HepG2 (cell line): Measurements from ENCODE around the gene SMYD1. TPM values are rescaled to one million over a fixed set of nuclear protein-coding genes. Genes with fewer than 3 reads are reported as not detected.
A peak's percentile ranks its signal among the peaks of the same experiment; 100 is the strongest.

Experiments
- ATAC-seq: fragments of 200-7000 bp; cut with Tn5 transposase; 3 replicates; pipeline ENCODE4 v1.9.1; 2020; ENCODE audit warnings: mild to moderate bottlenecking, moderate library complexity
- BruUV-seq: library from RNA; stranded (reverse); fragments of 400-500 nt; replicated peaks from 2 replicates; lab custom pipeline; 2021; lab: Mats Ljungman, UMichigan
- CTCF ChIA-PET: fragments of 300-600 bp; formaldehyde crosslinking; extraction: SDS; loops from one replicate; lab custom pipeline; 2021; ENCODE audit warnings: low total read pairs, inconsistent platforms, low intra/inter-chr PET ratio; lab: Yijun Ruan, JAX
- POLR2A ChIA-PET: fragments of 350-600 bp; sonication (Branson Sonifier 250); formaldehyde crosslinking; loops from one replicate; lab custom pipeline; 2020; ENCODE audit warnings: antibody characterized with exemption, inconsistent platforms; lab: Yijun Ruan, JAX
- DNase-seq: peaks from one replicate; pipeline ENCODE4 v3.0.0-alpha.2; 2015; ENCODE audit warnings: low spot score
- FAIRE-seq: peaks from 3 replicates; lab custom pipeline; 2011; peaks lifted over from hg19 to GRCh38; lab: Jason Lieb, UNC
- H2AFZ ChIP-seq: one replicate; pipeline ENCODE4 v1.6.1; 2011; ENCODE audit warnings: low read length, inconsistent platforms
- H3K27ac ChIP-seq: fragments of 300-600 bp; 3 replicates; pipeline ENCODE4 v1.8.0; 2011; ENCODE audit warnings: mixed run types, mild to moderate bottlenecking, mixed read lengths, low read length, inconsistent platforms; ENCODE audit not compliant: insufficient read depth; ENCODE audit errors: extremely low read length
- H3K27me3 ChIP-seq, 2 experiments: fragments of 200-600 bp in 1 of 2; 2 replicates in 1 of 2; 3 replicates in 1 of 2; pipeline versions ENCODE4 v1.6.0 to v1.8.0; 2011; ENCODE audit warnings: low read length in 2 of 2, mild to moderate bottlenecking in 2 of 2, moderate library complexity in 2 of 2, inconsistent platforms in 1 of 2; ENCODE audit not compliant: insufficient read depth in 2 of 2, control insufficient read depth in 1 of 2
- H3K36me3 ChIP-seq, 2 experiments: fragments of 200-600 bp in 1 of 2; replicated peaks in 1 of 2; 2 replicates in 1 of 2; 3 replicates in 1 of 2; pipeline versions ENCODE4 v1.5.1 to v1.8.0; 2011; ENCODE audit warnings: low read length in 2 of 2, inconsistent platforms in 1 of 2; ENCODE audit not compliant: insufficient read depth in 2 of 2, control insufficient read depth in 1 of 2
- H3K4me1 ChIP-seq: 2 replicates; pipeline ENCODE4 v1.5.1; 2012; ENCODE audit warnings: low read length, inconsistent platforms; ENCODE audit not compliant: insufficient read depth
- H3K4me2 ChIP-seq: 2 replicates; pipeline ENCODE4 v1.6.0; 2011; ENCODE audit warnings: low read depth, low read length, inconsistent platforms
- H3K4me3 ChIP-seq, 3 experiments: fragments of 200-600 bp in 1 of 3; sonication (generic), shearing (Covaris generic) in 1 of 3; replicated peaks in 1 of 3; 2 replicates each; pipeline ENCODE4 v1.5.1; 2011 to 2016; ENCODE audit warnings: low read length in 3 of 3, inconsistent platforms in 2 of 3, low read depth in 2 of 3, mild to moderate bottlenecking in 2 of 3, control low read depth in 1 of 3, mixed read lengths in 1 of 3; ENCODE audit not compliant: insufficient read depth in 1 of 3
- H3K79me2 ChIP-seq: one replicate; pipeline ENCODE4 v1.6.1; 2011; ENCODE audit warnings: low read length, inconsistent platforms; ENCODE audit not compliant: insufficient read depth
- H3K9ac ChIP-seq: 2 replicates; pipeline ENCODE4 v1.6.0; 2011; ENCODE audit warnings: mild to moderate bottlenecking, low read depth, low read length, inconsistent platforms; ENCODE audit not compliant: insufficient read depth
- H3K9me3 ChIP-seq: 2 replicates; pipeline ENCODE4 v1.5.1; 2012; ENCODE audit warnings: mild to moderate bottlenecking, low read length
- H4K20me1 ChIP-seq: 2 replicates; pipeline ENCODE4 v1.6.0; 2011; ENCODE audit warnings: inconsistent platforms, mild to moderate bottlenecking, low read length, moderate library complexity; ENCODE audit not compliant: insufficient read depth
- GABPB1 ChIP-seq: IDR thresholded peaks from 2 replicates; pipeline ENCODE4 v1.6.1; 2016; ENCODE audit warnings: mild to moderate bottlenecking, missing genetic modification reagents, moderate library complexity, missing compliant biosample characterization
- ISL2 ChIP-seq: sonication (generic); formaldehyde crosslinking; IDR thresholded peaks from 2 replicates; pipeline ENCODE4 v1.5.0; 2020; ENCODE audit warnings: missing genetic modification reagents
- MED1 ChIP-seq: sonication (generic); formaldehyde crosslinking; IDR thresholded peaks from 2 replicates; pipeline ENCODE4 v1.4.0; 2020; ENCODE audit warnings: missing genetic modification reagents
- SMC3 ChIP-seq: IDR thresholded peaks from 2 replicates; pipeline ENCODE4 v1.6.1; 2011; ENCODE audit warnings: low read length, improper control_type of control experiment
- SOX13 ChIP-seq, 3 experiments: fragments of 450-650 bp in 1 of 3; sonication (generic) in 1 of 3; formaldehyde crosslinking in 1 of 3; IDR thresholded peaks in 2 of 3; conservative IDR thresholded peaks in 1 of 3; 2 replicates each; pipeline versions ENCODE4 v1.5.0 to v1.6.1; 2016 to 2020; ENCODE audit warnings: antibody characterized with exemption in 1 of 3, mild to moderate bottlenecking in 1 of 3, missing compliant biosample characterization in 1 of 3, missing genetic modification reagents in 1 of 3, moderate library complexity in 1 of 3
- STAG1 ChIP-seq: sonication (generic); formaldehyde crosslinking; IDR thresholded peaks from 2 replicates; pipeline ENCODE4 v1.4.0; 2020; ENCODE audit warnings: missing genetic modification reagents
- WGBS: methylation state at CpG from one replicate; pipeline ENCODE4 v1.1.6; 2017; ENCODE audit warnings: low lambda C conversion rate; 5-methylcytosine and 5-hydroxymethylcytosine counted together
- in situ Hi-C: cut with HindIII; loops from 2 replicates; pipeline ENCODE4 v1.10.0; 2017; ENCODE audit warnings: low pct_unique_long_range_greater_than_20kb; ENCODE audit not compliant: extremely low pct_ligation_motif_present
- intact Hi-C: fragments of 100-400 bp; cut with micrococcal nuclease; formaldehyde crosslinking; loops from one replicate; pipeline ENCODE4 v1.10.0; 2022; ENCODE audit not compliant: unreplicated experiment
- polyA plus RNA-seq, 8 experiments: library from polyadenylated mRNA; depleted of rRNA in 3 of 8; stranded (reverse) in 7 of 8; unstranded in 1 of 8; fragments of >200 nt; fragmentation: Illumina TruSeq in 4 of 8; extraction: Trizol in 4 of 8; gene quantifications; 2 replicates each; pipeline versions ENCODE4 v1.2.1 to v1.2.3, GENCODE V29; 2011 to 2016; ENCODE audit warnings: low read depth in 4 of 8, missing spikeins in 1 of 8, mixed read lengths in 1 of 8; ENCODE audit not compliant: insufficient read depth in 1 of 8
- total RNA-seq, 5 experiments: library from RNA; depleted of rRNA; stranded (reverse); fragments of >200 nt; fragmentation: Illumina TruSeq; extraction: Trizol; gene quantifications; 2 replicates each; pipeline ENCODE4 v1.2.3, GENCODE V29; 2016; ENCODE audit warnings: low read depth in 1 of 5
- TF ChIP-seq, protein P1 (sequence below): sonication (generic); formaldehyde crosslinking; IDR thresholded peaks from 2 replicates; pipeline ENCODE4 v1.5.0; 2020; ENCODE audit warnings: mild to moderate bottlenecking, missing genetic modification reagents, borderline replicate concordance
- TF ChIP-seq, protein P2 (sequence below): sonication (generic); formaldehyde crosslinking; IDR thresholded peaks from 2 replicates; pipeline ENCODE4 v1.4.0; 2020; ENCODE audit warnings: missing genetic modification reagents, borderline replicate concordance
- TF ChIP-seq, protein P3 (sequence below): sonication (generic); formaldehyde crosslinking; IDR thresholded peaks from 2 replicates; pipeline ENCODE4 v1.8.0; 2022; ENCODE audit warnings: mild to moderate bottlenecking, missing genetic modification reagents, moderate library complexity

The SMYD1 gene
- total and polyA plus RNA-seq, 2 of the 13 experiments (the other 11 are each of a cell fraction or from before 2014, with no cell fraction given): not detected

DNA sequence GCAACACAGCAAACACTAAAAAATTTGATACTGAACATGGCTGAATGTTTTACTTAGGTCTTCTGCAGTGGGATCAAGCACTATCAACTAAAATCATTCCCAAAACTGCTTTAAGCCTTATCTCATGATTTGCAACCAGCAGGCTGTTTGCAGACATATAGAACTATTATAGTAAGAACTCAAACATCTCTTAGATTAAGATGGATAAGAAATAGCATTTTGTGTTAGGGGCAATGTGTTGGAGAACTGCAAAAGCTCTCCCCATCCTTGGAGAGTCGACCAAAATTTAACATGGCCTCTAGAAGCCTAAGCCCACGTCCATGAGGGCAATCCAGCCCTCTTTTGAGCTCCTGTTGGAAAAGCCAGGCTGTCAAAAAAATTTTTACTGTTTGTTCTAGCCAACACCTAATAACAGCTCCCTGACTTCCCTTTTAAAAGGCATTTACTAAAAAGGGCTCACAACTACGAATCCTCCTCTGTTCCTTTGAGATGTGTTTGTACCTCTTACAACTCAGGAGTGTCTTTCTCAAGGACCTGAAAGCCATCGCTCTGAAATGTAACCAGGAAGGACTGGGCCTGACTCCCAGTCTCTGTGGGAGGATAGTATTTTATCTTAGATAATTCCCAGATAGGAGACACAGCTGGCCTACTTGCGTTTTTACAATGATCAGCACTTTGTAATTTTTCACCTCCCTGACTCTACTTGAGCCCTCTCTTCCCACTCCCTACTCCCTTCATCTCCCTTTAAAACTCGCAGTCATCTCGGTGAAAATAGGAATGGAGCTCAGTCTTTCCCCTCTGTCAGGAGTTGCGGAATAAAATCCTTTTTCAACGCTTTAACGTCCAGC lies 13.5 kb upstream of the SMYD1 start:
- Histone ChIP-seq H3K36me3 (0 out of 5 replicates have a peak, but pooled peaks cover 0 to 1% of the 10 kb centered on the region in 2 experiments), H3K9me3 (no peaks in the 10 kb centered on the region), H4K20me1 (no peaks in the 10 kb centered on the region), H3K4me1 (peaks cover 62% of the 10 kb centered on the region), H3K9ac (peak overlapping the region; percentile 97), H3K27ac (peak overlapping the region; percentile 93), H3K27me3 (no peaks in the 10 kb centered on the region; a peak in 1 of 5 replicates), H3K4me3 (peak overlapping the region; percentile 79 to 97 (median 96)), H3K4me2 (peak overlapping the region; percentile 76), H3K79me2 (peaks cover 24% of the 10 kb centered on the region), H2AFZ (no peak overlapping the region)
- BruUV-seq: no TSS peak
- POLR2A ChIA-PET: interaction anchor here (1.0 to 3.0 kb wide), 15 partner anchors 8 to 157 kb away, joined by 3 to 35 read pairs (median 6); partner anchors contain the start of genes FABP1 and RNU2-63P
- intact Hi-C loops: loop anchor here (1.0 kb wide), 1 partner anchor 38 kb away; the partner anchor contains the start of gene RNU2-63P
- no peak for ATAC-seq
- no peak for DNase-seq
- CTCF ChIA-PET: no interaction called here
- WGBS: 32% methylated on average over 10 of the region's 10 CpGs
- FAIRE-seq: no peak
- in situ Hi-C loops: loop anchor here (25.0 kb wide), 1 partner anchor 408 kb away; the partner anchor contains the start of gene FOXI3
- TF ChIP-seq SMC3: no peak
- no peak for TF ChIP-seq SOX13 (IDR thresholded peaks at IDR 0.05)
- no peak for TF ChIP-seq SOX13 (CRISPR knock-in tag; conservative IDR thresholded peaks at IDR 0.05 in 1 of 2, IDR thresholded peaks at IDR 0.05 in 1 of 2)
- no peak for TF ChIP-seq ISL2 (CRISPR knock-in tag)
- no peak for TF ChIP-seq STAG1 (CRISPR knock-in tag)
- TF ChIP-seq, protein P1, sequence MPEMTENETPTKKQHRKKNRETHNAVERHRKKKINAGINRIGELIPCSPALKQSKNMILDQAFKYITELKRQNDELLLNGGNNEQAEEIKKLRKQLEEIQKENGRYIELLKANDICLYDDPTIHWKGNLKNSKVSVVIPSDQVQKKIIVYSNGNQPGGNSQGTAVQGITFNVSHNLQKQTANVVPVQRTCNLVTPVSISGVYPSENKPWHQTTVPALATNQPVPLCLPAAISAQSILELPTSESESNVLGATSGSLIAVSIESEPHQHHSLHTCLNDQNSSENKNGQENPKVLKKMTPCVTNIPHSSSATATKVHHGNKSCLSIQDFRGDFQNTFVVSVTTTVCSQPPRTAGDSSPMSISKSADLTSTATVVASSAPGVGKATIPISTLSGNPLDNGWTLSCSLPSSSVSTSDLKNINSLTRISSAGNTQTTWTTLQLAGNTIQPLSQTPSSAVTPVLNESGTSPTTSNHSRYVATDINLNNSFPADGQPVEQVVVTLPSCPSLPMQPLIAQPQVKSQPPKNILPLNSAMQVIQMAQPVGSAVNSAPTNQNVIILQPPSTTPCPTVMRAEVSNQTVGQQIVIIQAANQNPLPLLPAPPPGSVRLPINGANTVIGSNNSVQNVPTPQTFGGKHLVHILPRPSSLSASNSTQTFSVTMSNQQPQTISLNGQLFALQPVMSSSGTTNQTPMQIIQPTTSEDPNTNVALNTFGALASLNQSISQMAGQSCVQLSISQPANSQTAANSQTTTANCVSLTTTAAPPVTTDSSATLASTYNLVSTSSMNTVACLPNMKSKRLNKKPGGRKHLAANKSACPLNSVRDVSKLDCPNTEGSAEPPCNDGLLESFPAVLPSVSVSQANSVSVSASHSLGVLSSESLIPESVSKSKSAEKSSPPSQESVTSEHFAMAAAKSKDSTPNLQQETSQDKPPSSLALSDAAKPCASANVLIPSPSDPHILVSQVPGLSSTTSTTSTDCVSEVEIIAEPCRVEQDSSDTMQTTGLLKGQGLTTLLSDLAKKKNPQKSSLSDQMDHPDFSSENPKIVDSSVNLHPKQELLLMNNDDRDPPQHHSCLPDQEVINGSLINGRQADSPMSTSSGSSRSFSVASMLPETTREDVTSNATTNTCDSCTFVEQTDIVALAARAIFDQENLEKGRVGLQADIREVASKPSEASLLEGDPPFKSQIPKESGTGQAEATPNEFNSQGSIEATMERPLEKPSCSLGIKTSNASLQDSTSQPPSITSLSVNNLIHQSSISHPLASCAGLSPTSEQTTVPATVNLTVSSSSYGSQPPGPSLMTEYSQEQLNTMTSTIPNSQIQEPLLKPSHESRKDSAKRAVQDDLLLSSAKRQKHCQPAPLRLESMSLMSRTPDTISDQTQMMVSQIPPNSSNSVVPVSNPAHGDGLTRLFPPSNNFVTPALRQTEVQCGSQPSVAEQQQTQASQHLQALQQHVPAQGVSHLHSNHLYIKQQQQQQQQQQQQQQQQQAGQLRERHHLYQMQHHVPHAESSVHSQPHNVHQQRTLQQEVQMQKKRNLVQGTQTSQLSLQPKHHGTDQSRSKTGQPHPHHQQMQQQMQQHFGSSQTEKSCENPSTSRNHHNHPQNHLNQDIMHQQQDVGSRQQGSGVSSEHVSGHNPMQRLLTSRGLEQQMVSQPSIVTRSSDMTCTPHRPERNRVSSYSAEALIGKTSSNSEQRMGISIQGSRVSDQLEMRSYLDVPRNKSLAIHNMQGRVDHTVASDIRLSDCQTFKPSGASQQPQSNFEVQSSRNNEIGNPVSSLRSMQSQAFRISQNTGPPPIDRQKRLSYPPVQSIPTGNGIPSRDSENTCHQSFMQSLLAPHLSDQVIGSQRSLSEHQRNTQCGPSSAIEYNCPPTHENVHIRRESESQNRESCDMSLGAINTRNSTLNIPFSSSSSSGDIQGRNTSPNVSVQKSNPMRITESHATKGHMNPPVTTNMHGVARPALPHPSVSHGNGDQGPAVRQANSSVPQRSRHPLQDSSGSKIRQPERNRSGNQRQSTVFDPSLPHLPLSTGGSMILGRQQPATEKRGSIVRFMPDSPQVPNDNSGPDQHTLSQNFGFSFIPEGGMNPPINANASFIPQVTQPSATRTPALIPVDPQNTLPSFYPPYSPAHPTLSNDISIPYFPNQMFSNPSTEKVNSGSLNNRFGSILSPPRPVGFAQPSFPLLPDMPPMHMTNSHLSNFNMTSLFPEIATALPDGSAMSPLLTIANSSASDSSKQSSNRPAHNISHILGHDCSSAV (CRISPR knock-in tag): no peak
- TF ChIP-seq, protein P2, sequence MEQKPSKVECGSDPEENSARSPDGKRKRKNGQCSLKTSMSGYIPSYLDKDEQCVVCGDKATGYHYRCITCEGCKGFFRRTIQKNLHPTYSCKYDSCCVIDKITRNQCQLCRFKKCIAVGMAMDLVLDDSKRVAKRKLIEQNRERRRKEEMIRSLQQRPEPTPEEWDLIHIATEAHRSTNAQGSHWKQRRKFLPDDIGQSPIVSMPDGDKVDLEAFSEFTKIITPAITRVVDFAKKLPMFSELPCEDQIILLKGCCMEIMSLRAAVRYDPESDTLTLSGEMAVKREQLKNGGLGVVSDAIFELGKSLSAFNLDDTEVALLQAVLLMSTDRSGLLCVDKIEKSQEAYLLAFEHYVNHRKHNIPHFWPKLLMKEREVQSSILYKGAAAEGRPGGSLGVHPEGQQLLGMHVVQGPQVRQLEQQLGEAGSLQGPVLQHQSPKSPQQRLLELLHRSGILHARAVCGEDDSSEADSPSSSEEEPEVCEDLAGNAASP (CRISPR knock-in tag): 0 out of 2 replicates have a peak, but pooled peaks have one; percentile 12
- TF ChIP-seq MED1 (CRISPR knock-in tag): 0 out of 2 replicates have a peak, but pooled peaks have one; percentile 9
- TF ChIP-seq GABPB1 (CRISPR knock-in tag): no peak
- TF ChIP-seq, protein P3, sequence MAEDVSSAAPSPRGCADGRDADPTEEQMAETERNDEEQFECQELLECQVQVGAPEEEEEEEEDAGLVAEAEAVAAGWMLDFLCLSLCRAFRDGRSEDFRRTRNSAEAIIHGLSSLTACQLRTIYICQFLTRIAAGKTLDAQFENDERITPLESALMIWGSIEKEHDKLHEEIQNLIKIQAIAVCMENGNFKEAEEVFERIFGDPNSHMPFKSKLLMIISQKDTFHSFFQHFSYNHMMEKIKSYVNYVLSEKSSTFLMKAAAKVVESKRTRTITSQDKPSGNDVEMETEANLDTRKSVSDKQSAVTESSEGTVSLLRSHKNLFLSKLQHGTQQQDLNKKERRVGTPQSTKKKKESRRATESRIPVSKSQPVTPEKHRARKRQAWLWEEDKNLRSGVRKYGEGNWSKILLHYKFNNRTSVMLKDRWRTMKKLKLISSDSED (CRISPR knock-in tag): no peak
